ENCODE results near the gene CLDN5. TPM values are rescaled to one million over a fixed set of nuclear protein-coding genes. Genes with fewer than 3 reads are reported as not detected.
A peak's percentile ranks its signal among the peaks of the same experiment; 100 is the strongest.

CLDN5 gene
- total and polyA plus RNA-seq, 2 donors (not counting 1 experiment from before 2014, with no cell fraction given): 0.33 TPM; not detected in 1

DNA sequence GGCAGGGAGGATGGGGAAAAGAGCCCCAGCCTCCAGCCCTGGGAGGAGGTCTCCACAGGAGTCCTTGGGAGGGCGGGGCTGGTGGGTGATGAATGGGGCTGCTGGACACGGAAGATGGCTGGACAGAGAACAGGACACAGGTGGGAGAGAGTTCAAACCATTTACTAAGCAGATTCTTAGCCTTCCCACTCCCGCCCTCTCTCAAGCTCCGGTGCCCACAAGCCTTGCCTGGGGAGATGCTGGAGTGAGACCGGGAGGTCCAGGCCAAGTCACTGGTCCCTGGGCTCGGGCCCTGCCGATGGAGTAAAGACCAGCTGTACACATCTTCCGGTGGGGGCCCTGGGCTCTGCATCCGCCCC is 1.4 kb downstream of the CLDN5 start:
- Histone ChIP-seq H3K27ac (ENCODE audit: insufficient read depth, low read length) (no peak overlapping the region), H3K9me3 (ENCODE audit: control insufficient read depth, insufficient read depth, low read depth, low read length) (no peaks in the 10 kb centered on the region), H3K4me1 (ENCODE audit: control insufficient read depth, extremely low read depth, insufficient read depth, low read length) (no peaks in the 10 kb centered on the region), H3K27me3 (ENCODE audit: control insufficient read depth, insufficient read depth, low read length) (peaks cover 10% of the 10 kb centered on the region), H3K4me3 (replicated peaks in 1 of 4; ENCODE audit: control extremely low read depth in 1 of 4, insufficient read depth in 1 of 4, low read depth in 3 of 4, low read length in 4 of 4) (peak overlapping the region in 1 of 4 experiments; percentile 25), H3K79me2 (ENCODE audit: control insufficient read depth, insufficient read depth, low read length) (no peaks in the 10 kb centered on the region), H4K20me1 (ENCODE audit: control insufficient read depth, extremely low read depth, insufficient read depth, low read length) (no peaks in the 10 kb centered on the region), H3K36me3 (ENCODE audit: control insufficient read depth, insufficient read depth, low read length) (no peaks in the 10 kb centered on the region), H2AFZ (ENCODE audit: low read length) (no peak overlapping the region), H3K4me2 (ENCODE audit: extremely low read depth, insufficient read depth, low read length) (peak overlapping the region; percentile 59), H3K9ac (ENCODE audit: insufficient read depth, low read length) (no peak overlapping the region)
- DNase-seq (ENCODE audit: low read depth in 2 of 2): no peak
- TF ChIP-seq CTCF (conservative IDR thresholded peaks at IDR 0.05 in 1 of 2, IDR thresholded peaks at IDR 0.05 in 1 of 2; ENCODE audit: low read depth in 1 of 2, low read length in 2 of 2) (no peak), EZH2 (IDR thresholded peaks at IDR 0.05; ENCODE audit: low read length, missing control alignments) (no peak)

DNA sequence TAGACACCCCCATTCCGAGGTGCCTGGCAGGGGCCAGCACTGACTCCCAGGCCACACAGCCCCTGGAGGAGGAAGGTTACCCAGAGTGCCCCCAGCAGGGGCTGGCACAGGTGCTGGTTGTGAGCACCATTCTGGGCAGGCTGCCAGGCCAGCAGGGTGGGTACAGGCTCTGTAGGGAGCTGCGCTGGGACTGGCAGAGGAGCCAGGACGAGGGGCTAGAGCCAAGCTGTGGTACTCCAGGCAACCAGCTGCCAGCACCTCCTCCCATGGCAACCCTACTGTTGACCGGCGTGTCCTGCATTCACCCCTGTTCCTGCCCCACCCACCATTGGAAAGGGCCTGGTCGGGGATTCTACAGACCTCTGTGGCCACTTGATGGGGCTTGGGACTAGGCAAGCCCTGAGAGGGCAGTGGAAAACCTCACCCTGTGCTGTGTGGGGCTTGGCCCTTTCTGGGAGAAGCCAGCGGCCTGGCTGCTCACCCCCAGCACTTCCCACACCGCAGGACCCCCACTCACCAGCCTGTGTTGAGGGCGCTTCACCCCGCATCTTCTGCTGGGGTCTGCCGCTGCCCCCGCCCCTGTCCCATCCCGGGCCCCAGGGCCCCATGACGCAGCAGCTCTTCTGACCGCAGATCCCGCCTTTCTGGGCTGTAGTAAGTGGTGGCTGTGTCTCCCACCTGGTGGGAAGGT is 1.9 kb downstream of the CLDN5 start:
- Histone ChIP-seq H3K4me2 (ENCODE audit: extremely low read depth, insufficient read depth, low read length) (no peak overlapping the region), H3K9me3 (ENCODE audit: control insufficient read depth, insufficient read depth, low read depth, low read length) (no peaks in the 10 kb centered on the region), H4K20me1 (ENCODE audit: control insufficient read depth, extremely low read depth, insufficient read depth, low read length) (no peaks in the 10 kb centered on the region), H3K4me1 (ENCODE audit: control insufficient read depth, extremely low read depth, insufficient read depth, low read length) (no peaks in the 10 kb centered on the region), H3K36me3 (ENCODE audit: control insufficient read depth, insufficient read depth, low read length) (no peaks in the 10 kb centered on the region), H3K27me3 (ENCODE audit: control insufficient read depth, insufficient read depth, low read length) (peaks cover 10% of the 10 kb centered on the region), H3K4me3 (replicated peaks in 1 of 4; ENCODE audit: control extremely low read depth in 1 of 4, insufficient read depth in 1 of 4, low read depth in 3 of 4, low read length in 4 of 4) (no peak overlapping the region), H3K9ac (ENCODE audit: insufficient read depth, low read length) (no peak overlapping the region), H2AFZ (ENCODE audit: low read length) (no peak overlapping the region), H3K79me2 (ENCODE audit: control insufficient read depth, insufficient read depth, low read length) (no peaks in the 10 kb centered on the region), H3K27ac (ENCODE audit: insufficient read depth, low read length) (no peak overlapping the region)
- TF ChIP-seq EZH2 (IDR thresholded peaks at IDR 0.05; ENCODE audit: low read length, missing control alignments) (no peak), CTCF (conservative IDR thresholded peaks at IDR 0.05 in 1 of 2, IDR thresholded peaks at IDR 0.05 in 1 of 2; ENCODE audit: low read depth in 1 of 2, low read length in 2 of 2) (no peak)
- DNase-seq (ENCODE audit: low read depth in 2 of 2): no peak

GRCh38 chr22:19520566-19521305 is 3.5 kb downstream of the CLDN5 start:
- no peak overlapping the region for H3K9ac ChIP-seq (ENCODE audit: insufficient read depth, low read length)
- no peaks in the 10 kb centered on the region for H3K36me3 ChIP-seq (ENCODE audit: control insufficient read depth, insufficient read depth, low read length)
- no peak for TF ChIP-seq CTCF (conservative IDR thresholded peaks at IDR 0.05 in 1 of 2, IDR thresholded peaks at IDR 0.05 in 1 of 2; ENCODE audit: low read depth in 1 of 2, low read length in 2 of 2)
- no peak for TF ChIP-seq EZH2 (IDR thresholded peaks at IDR 0.05; ENCODE audit: low read length, missing control alignments)
- H3K4me2 ChIP-seq (ENCODE audit: extremely low read depth, insufficient read depth, low read length): no peak overlapping the region
- H3K4me1 ChIP-seq (ENCODE audit: control insufficient read depth, extremely low read depth, insufficient read depth, low read length): no peaks in the 10 kb centered on the region
- no peaks in the 10 kb centered on the region for H3K9me3 ChIP-seq (ENCODE audit: control insufficient read depth, insufficient read depth, low read depth, low read length)
- no peak overlapping the region for H2AFZ ChIP-seq (ENCODE audit: low read length)
- H3K4me3 ChIP-seq (replicated peaks in 1 of 4; ENCODE audit: control extremely low read depth in 1 of 4, insufficient read depth in 1 of 4, low read depth in 3 of 4, low read length in 4 of 4): no peak overlapping the region
- DNase-seq (ENCODE audit: low read depth in 2 of 2): no peak
- peaks cover 7% of the 10 kb centered on the region for H3K27me3 ChIP-seq (ENCODE audit: control insufficient read depth, insufficient read depth, low read length)
- H3K79me2 ChIP-seq (ENCODE audit: control insufficient read depth, insufficient read depth, low read length): no peaks in the 10 kb centered on the region
- H4K20me1 ChIP-seq (ENCODE audit: control insufficient read depth, extremely low read depth, insufficient read depth, low read length): no peaks in the 10 kb centered on the region
- H3K27ac ChIP-seq (ENCODE audit: insufficient read depth, low read length): no peak overlapping the region

All from fibroblast of lung (primary cell).